Epithelial cell of prostate (primary cell): ENCODE results near the gene CHCT1.
"Not testable (repeated sequence)": the region's sequence is repeated elsewhere in the genome, so short reads cannot be mapped to it uniquely, and the experiment has no call there.

Experiments used
- DNase-seq: peaks from one replicate; pipeline ENCODE4 v3.0.0-alpha.2; 2011; ENCODE audit warnings: low read depth, low spot score
- H3K27ac ChIP-seq: fragments of 450-650 bp; 2 replicates; pipeline ENCODE4 v1.5.1; 2017; ENCODE audit warnings: mild to moderate bottlenecking

The CHCT1 gene

GRCh38 chr17:60396412-60396811 lies 25.9 kb upstream of the CHCT1 start:
- no peak for DNase-seq
- H3K27ac ChIP-seq, result no peak overlapping the region

- DNase-seq, result no peak
- H3K27ac ChIP-seq, result no peak overlapping the region
Observed at GRCh38 chr17:60398227-60398959, 23.9 kb upstream of the CHCT1 start.

DNA sequence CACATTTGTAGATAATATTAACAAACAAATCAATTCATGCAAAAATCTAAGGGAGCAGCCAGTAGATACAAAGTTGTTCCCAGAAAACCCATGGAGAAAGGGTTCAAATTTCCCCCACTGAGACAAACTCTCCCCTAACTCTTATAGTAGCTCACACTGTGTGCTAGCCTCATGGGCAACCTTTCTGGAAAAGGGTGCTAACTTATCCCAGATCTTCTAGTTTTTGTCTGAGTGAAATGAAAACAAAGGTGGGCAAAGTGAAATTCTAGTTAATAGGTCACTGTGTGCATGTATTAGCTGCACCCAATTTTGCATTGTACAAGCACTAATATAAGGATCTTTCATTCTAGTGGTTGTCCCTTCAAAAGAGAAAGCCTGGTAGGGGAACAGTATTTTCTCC lies 20.5 kb upstream of the CHCT1 start:
- no peak for DNase-seq
- H3K27ac ChIP-seq, result no peak overlapping the region

- H3K27ac ChIP-seq, result no peak overlapping the region
- no peak for DNase-seq
Observed at GRCh38 chr17:60403523-60403810, 18.8 kb upstream of the CHCT1 start.

GRCh38 chr17:60403962-60404361 lies 18.3 kb upstream of the CHCT1 start:
- no peak for DNase-seq

GRCh38 chr17:60406887-60407286 lies 15.4 kb upstream of the CHCT1 start:
- DNase-seq, result no peak
- no peak overlapping the region for H3K27ac ChIP-seq

More at GRCh38 chr17:60403962-60404361, 18.3 kb upstream of the CHCT1 start:
- H3K27ac ChIP-seq, result no peak overlapping the region

DNA sequence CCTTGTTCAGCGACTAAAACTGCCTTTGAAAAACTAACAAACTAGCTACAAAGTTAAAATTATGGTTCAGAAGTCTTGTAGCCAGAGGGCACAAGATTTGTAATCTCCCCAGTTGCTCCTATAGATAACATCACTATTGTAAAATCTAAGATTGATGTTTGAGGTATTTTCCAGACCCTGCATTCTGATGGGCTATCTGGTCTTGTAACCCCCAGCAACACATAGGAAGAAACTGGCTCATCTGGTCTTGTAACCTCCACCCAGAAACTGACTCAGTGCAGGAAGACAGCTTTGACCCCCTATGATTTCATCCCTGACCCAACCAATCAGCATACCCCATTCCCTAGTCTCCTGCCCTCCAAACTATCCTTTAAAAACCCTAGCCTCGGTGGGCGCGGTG lies 12.3 kb upstream of the CHCT1 start:
- H3K27ac ChIP-seq, result no peak overlapping the region
- DNase-seq, result no peak

- no peak overlapping the region for H3K27ac ChIP-seq
- no peak for DNase-seq
Observed at GRCh38 chr17:60412701-60413100, 9.6 kb upstream of the CHCT1 start.

GRCh38 chr17:60415146-60415545 lies 7.1 kb upstream of the CHCT1 start:
- H3K27ac ChIP-seq, result no peak overlapping the region
- DNase-seq, result no peak

DNA sequence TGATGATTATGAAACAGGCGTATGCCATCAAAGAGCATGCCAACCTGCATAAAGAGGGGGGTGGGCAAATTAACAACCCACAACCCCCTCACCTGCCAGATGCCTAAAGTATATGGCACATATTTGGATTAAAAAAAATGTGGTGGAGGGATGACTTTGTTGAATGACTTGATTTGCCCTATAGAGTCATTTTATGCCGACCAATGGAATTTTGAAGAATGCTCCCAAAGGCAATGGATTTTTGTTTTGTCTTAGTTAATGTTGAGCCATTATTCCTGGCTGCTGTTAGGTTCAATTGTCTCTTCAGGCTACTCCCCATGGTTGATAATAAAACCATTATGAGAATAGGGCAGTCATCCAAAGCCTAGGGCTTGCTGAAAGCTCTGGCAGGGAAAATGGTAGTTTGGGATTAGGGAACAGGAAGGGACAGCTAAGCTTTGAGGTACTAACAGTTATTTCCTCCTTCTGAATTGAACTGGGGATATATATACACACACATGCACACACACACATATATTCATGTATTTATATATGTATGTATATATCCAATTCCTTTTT lies 5.8 kb upstream of the CHCT1 start:
- no peak for DNase-seq
- no peak overlapping the region for H3K27ac ChIP-seq

DNA sequence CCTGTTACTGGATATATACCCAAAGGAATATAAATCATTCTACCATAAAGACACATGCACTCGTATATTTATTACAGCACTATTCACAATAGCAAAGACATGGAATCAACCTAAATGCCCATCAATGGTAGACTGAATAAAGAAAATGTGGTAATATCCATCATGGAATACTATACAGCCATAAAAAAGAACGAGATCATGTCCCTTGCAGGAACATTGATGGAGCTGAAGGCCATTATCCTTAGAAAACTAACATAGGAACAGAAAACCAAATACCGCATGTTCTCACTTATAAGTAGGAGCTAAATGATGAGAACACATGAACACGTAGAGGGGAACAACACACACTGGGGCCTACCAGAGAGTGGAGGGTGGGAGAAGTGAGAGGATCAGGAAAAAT lies 3.3 kb upstream of the CHCT1 start:
- H3K27ac ChIP-seq, DNase-seq: not testable (repeated sequence)

DNA sequence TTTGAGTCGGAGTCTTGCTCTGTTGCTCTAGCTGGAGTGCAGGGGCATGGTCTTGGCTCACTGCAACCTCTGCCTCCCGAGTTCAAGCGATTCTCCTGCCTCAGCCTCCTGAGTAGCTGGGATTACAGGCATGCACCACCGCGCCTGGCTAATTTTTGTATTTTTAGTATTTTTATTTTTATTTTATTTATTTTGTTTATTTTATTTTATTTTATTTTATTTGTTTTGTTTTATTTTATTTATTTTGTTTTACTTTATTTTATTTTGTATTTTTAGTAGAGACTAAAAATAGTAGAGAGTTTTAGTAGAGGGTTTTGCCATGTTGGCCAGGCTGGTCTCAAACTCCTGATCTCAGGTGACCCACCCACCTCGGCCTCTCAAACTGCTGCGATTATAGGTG lies 2.4 kb upstream of the CHCT1 start:
- DNase-seq, H3K27ac ChIP-seq: not testable (repeated sequence)

DNA sequence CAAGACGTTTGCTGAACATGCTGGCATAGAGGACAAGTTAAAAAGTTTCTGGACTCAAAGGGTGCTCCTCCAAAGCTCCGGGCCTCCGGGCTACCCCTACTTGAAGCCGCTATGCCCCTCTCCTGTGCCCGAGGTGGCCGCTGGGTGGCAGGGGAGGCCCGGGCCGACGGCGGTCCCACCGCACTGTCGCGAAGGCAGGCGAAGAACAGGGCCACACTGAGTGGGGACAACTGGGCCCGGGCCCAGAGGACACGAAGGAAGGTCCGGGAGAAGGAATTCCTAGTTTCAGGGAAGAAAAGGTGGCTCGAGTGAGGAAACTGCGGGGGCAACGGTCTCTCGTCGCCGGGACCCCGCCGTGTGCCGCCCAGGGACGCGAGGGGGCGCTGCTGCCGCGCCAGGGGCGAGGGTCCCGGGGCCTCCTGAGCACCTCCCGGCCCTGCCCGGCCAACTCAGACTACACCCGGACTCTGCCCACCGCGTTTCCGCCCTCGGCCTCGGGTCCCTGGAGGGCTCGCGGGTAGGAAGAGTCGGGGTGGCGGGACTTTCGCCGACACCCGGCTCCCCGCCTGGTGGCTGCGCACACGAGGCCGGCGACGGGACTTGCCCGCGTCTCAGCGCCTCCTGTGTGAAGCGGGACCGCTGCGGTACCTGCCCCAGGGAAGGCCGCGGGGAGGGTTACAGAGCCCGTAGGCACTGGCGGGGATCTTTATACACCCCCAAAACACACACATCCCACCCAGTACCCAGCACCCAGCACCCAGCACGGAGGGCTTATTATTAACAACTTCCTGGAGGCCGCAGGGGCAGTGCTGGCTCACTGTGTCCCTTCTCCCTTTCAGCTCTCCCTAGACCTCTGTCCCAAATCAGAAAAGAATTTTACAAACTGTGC lies 772 bp upstream of the CHCT1 start:
- H3K27ac ChIP-seq, result no peak overlapping the region
- DNase-seq, result no peak

DNA sequence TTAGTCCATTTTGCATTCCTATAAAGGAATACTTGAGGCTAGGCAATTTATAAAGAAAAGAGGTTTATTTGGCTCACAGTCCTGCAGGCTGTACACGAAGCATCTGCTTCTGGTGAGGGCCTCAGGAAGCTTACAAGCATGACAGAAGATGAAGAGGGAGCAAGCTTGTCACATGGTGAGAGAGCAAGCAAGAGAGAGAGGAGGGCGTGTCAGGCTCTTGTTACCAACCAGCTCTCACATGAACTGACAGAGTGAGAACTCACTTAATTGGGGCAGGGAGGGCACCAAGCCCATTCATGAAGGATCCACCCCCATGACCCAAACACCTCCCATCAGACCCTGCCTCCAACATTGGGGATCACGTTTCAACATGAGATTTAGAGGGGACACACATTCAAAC lies 1.6 kb downstream of the CHCT1 start:
- H3K27ac ChIP-seq, result no peak overlapping the region
- DNase-seq, result no peak

DNA sequence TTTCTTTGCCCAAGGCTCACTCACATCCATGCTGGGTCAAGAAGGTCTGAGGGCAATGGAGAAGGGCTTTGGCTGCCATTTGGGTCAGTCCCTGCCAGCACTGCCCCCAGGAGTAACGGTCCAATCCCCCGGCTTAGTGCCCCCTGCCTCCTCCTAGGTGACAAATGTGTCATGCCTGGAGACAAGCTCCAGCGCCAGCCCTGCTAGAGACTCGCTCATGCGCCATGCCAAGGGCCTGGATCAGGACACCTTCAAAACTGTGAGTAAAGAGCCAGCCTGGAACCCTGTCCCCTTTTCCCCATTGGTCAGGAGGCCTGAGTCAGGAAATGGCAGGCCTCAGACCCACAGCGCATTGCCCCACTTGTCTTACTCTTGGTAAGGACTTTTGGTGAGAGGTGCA lies 3.3 kb downstream of the CHCT1 start:
- no peak for DNase-seq
- H3K27ac ChIP-seq, result no peak overlapping the region

- H3K27ac ChIP-seq, result no peak overlapping the region
- DNase-seq, result no peak
Observed at GRCh38 chr17:60426596-60426995, 4.3 kb downstream of the CHCT1 start.

- H3K27ac ChIP-seq, DNase-seq: not testable (repeated sequence)
Observed at GRCh38 chr17:60428491-60428890, 6.2 kb downstream of the CHCT1 start.

DNA sequence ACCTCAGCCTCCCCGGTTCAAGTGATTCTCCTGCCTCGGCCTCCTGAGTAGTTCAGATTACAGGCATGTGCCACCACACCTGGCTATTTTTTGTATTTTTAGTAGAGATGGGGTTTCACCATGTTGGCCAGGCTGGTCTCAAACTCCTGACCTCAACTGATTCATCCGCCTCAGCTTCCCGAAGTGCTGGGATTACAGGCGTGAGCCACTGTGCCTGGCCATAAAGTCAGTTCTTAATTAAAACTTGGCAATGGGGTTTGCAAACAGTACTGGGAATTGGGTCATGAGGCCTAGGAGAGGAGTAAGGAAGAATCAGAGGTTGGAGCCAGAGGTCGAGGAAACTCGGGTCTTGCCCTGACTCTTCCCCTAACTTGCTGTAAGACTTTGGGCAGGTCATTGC lies 8.3 kb downstream of the CHCT1 start:
- not testable (repeated sequence) for H3K27ac ChIP-seq

DNA sequence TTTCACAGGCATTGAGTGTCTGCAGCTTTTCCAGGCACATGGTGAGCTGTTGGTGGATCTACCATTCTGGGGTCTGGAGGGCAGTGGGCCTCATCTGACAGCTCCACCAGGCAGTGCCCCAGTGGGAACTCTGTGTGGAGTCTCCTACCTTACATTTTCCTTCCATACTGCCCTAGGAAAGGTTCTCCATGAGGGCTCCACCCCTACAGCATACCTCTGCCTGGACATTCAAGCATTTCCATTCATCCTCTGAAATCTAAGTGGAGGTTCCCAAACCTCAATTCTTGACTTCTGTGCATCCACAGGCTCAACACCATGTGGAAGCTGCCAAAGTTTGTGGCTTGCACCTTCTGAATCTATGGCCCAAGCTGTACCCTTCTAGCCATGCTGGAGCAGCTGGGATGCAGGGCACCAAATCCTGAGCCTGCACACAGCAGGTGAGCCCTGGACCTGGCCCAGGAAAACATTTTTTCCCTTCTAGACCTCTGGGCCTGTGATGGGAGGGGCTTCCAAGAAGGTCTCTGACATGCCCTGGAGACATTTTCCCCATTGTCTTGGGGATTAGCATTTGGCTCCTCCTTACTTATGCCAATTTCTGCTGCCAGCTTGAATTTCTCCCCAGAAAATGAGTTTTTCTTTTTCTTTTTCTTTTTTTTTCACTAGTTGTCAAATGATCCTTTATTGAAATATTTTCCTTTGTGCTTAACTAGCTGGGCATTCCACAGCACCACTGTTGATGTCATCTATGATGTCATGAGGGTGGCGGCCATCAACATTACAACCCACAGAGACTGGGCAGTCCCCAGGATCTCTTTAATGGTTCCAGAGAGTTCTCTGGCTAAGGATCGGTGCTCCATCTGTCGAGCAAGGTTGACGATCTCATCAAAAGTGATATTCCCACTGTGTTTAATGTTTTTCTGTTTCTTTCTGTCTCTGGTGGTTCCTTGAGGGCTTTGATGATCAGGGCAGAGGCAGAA lies 11.0 kb downstream of the CHCT1 start:
- DNase-seq, H3K27ac ChIP-seq: not testable (repeated sequence)

More for the DNA sequence above, 8.3 kb downstream of the CHCT1 start:
- not testable (repeated sequence) for DNase-seq
